SH-SY5Y (cell line): ENCODE measurements around the gene BUB1B.

Experiments used
- GATA2 ChIP-seq: IDR thresholded peaks from 2 replicates; pipeline ENCODE4 v1.6.1; 2011; ENCODE audit warnings: mild to moderate bottlenecking, low read depth, low read length
- GATA3 ChIP-seq: IDR thresholded peaks from 2 replicates; pipeline ENCODE4 v1.6.1; 2011; ENCODE audit warnings: low read depth, mild to moderate bottlenecking, low read length, moderate library complexity

DNA sequence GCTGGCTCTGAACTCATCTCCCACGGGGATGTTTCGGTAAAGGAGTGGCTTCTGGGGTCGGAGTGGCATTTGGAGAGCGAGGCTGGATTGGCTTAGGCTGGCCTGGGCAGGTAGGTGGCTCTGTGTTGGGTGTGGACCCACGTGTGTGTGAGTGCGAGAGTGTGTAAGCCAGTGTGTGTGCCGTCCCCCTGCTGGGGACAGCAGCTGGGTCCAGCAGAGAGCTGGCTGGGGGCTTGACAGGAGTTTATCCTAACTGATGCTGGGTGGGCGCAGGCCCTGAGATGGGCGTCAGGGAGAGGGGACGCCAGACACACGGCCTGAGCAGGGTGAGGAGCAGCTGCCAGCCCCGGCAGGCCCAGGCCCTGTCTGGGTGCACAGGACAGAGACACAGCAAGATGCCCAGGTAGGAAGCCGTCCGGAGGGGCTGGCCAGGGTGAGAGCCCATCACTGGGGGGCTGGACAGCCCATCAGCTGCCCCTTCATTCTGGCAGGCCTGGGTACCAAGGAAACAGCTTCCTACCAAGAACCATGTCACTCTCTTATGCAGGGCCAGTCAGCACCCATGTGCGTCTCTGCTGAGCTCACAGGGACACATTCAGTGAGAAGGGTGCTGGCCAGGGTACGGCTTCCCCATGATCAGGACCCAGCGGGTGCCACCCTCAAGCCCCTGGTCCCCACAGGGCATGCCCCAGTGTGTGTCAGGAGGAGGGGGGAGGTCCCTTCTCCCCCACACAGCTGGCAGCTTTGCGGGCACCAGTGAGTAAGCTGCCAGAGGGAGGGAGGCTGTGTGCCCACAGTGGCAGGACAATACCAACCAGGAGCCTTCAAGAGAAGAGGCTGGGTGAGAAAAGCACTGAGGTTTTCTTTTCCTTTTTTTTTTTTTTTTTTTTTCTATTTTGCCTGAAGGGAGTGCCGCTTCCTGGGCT, 79.1 kb downstream of the BUB1B start:
- no peak for TF ChIP-seq GATA3
- no peak for TF ChIP-seq GATA2
